GM23338 (cell line): ENCODE data around the gene XPNPEP1.
"Not testable (repeated sequence)": the region's sequence is repeated elsewhere in the genome, so short reads cannot be mapped to it uniquely, and the experiment has no call there.

Experiments
- CREB1 ChIP-seq: fragments of 250-450 bp; sonication (Bioruptor Pico); IDR thresholded peaks from 2 replicates; pipeline ENCODE4 v1.5.0; 2020; ENCODE audit warnings: low read depth, mild to moderate bottlenecking, moderate library complexity
- CTCF ChIP-seq, 2 experiments: fragments of 200-600 bp in 1 of 2; sonication (generic) in 1 of 2; conservative IDR thresholded peaks; 2 replicates each; pipeline versions ENCODE4 v1.5.1 to v1.6.1; 2016 to 2017; ENCODE audit warnings: antibody characterized with exemption in 2 of 2, low read depth in 2 of 2, mild to moderate bottlenecking in 2 of 2, moderate library complexity in 1 of 2
- EZH2 ChIP-seq: fragments of 200-600 bp; sonication (generic); IDR thresholded peaks from one replicate; pipeline ENCODE4 v1.8.0; 2017; ENCODE audit warnings: antibody characterized with exemption, mild to moderate bottlenecking, low read depth; ENCODE audit not compliant: unreplicated experiment
- EZH2phosphoT487 ChIP-seq: fragments of 200-600 bp; sonication (generic); IDR thresholded peaks from one replicate; pipeline ENCODE4 v1.8.1; 2018; ENCODE audit warnings: antibody characterized with exemption; ENCODE audit not compliant: unreplicated experiment
- JUNB ChIP-seq: IDR thresholded peaks from one replicate; pipeline ENCODE4 v1.6.1; 2016; ENCODE audit warnings: antibody characterized with exemption; ENCODE audit not compliant: unreplicated experiment
- POLR2AphosphoS5 ChIP-seq: IDR thresholded peaks from 2 replicates; pipeline ENCODE4 v1.6.1; 2016; ENCODE audit warnings: antibody characterized with exemption, low read depth
- REST ChIP-seq: IDR thresholded peaks from one replicate; pipeline ENCODE4 v1.6.1; 2018; ENCODE audit warnings: antibody characterized with exemption; ENCODE audit not compliant: unreplicated experiment
- STAT1 ChIP-seq: IDR thresholded peaks from one replicate; pipeline ENCODE4 v1.6.1; 2016; ENCODE audit warnings: antibody characterized with exemption; ENCODE audit not compliant: unreplicated experiment
- ZNF331 ChIP-seq: fragments of 250-450 bp; sonication (Bioruptor Pico); IDR thresholded peaks from 2 replicates; pipeline ENCODE4 v1.5.0; 2020; ENCODE audit warnings: low read depth, mild to moderate bottlenecking, moderate library complexity

GRCh38 chr10:109918707-109919106 is 4.6 kb downstream of the XPNPEP1 start:
- not testable (repeated sequence) for TF ChIP-seq JUNB; CTCF (conservative IDR thresholded peaks at IDR 0.05; ENCODE audit: low read depth in 2 of 2); EZH2; POLR2AphosphoS5; REST; EZH2phosphoT487; ZNF331 (CRISPR knock-in tag); STAT1; CREB1
